Measurements from ENCODE around the gene CXCL9. TPM values are rescaled to one million over a fixed set of nuclear protein-coding genes. Genes with fewer than 3 reads are reported as not detected.

CXCL9 gene
- total RNA-seq, result not detected in 2 replicates

GRCh38 chr4:76007089-76007862 is at the start of gene CXCL9:
Gene CXCL9, minus strand, starts transcription at chr4:76007509. Its CDS starts 60 bp downstream, at chr4:76007449.

GRCh38 chr4:76035799-76036380 is 28.6 kb upstream of the CXCL9 start, which contains the start of gene CXCL11:
Gene CXCL11, minus strand, starts transcription at chr4:76036070. Its CDS starts 83 bp downstream, at chr4:76035987.

GRCh38 chr4:76023389-76023788 is 16.1 kb upstream of the CXCL9 start, which contains the start of gene CXCL10:
Gene CXCL10, minus strand, starts transcription at chr4:76023497. Its CDS starts 66 bp downstream, at chr4:76023431.

Other genes with a start within 250 kb of the CXCL9 start
- gene PPEF2, start 105.1 kb downstream of the CXCL9 start, total RNA-seq, result not detected in 2 replicates
- 18.3 and 20.9 TPM in 2 replicates for gene NAAA, start 66.5 kb downstream of the CXCL9 start, total RNA-seq
- 37.6 and 43.0 TPM in 2 replicates for gene SDAD1, start 16.6 kb downstream of the CXCL9 start, total RNA-seq
- gene CXCL10, start 16.0 kb upstream of the CXCL9 start, total RNA-seq, result 0.10 and 0.33 TPM in 2 replicates
- gene CXCL11, start 28.6 kb upstream of the CXCL9 start, total RNA-seq, result 3.9 and 5.2 TPM in 2 replicates
- 0.33 TPM in 1 of 2 replicates, not detected in the other for gene ART3, start 67.2 kb upstream of the CXCL9 start, total RNA-seq
- gene NUP54, start 140.9 kb upstream of the CXCL9 start, total RNA-seq, result 50.3 and 54.7 TPM in 2 replicates
- 152 and 153 TPM in 2 replicates for gene SCARB2, start 206.3 kb upstream of the CXCL9 start, total RNA-seq
- gene FAM47E, start 244.2 kb upstream of the CXCL9 start, total RNA-seq, result not detected in 2 replicates